Measurements from ENCODE around the gene ERBB2.

DNA sequence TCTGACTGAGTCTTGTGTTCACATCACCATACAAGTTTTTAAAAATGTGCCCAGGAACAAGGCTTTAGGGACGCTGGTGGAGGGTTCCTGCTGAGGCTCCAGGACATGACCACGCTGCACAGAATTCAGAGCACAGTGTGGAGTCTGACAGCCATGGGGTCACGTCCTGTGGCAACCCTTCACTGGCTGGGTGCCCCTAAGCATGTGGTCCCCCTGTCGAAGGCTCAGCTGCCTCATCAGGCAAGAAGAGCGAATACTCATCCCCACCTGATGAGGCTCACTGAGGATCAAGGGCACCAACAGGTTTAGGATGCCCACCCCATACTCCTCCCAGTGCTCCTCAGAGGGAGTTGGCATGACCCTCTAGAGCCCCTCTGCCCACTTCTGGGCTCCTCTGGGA, 25.7 kb upstream of the ERBB2 start:
- TF ChIP-seq, protein P1, sequence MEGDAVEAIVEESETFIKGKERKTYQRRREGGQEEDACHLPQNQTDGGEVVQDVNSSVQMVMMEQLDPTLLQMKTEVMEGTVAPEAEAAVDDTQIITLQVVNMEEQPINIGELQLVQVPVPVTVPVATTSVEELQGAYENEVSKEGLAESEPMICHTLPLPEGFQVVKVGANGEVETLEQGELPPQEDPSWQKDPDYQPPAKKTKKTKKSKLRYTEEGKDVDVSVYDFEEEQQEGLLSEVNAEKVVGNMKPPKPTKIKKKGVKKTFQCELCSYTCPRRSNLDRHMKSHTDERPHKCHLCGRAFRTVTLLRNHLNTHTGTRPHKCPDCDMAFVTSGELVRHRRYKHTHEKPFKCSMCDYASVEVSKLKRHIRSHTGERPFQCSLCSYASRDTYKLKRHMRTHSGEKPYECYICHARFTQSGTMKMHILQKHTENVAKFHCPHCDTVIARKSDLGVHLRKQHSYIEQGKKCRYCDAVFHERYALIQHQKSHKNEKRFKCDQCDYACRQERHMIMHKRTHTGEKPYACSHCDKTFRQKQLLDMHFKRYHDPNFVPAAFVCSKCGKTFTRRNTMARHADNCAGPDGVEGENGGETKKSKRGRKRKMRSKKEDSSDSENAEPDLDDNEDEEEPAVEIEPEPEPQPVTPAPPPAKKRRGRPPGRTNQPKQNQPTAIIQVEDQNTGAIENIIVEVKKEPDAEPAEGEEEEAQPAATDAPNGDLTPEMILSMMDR (conservative IDR thresholded peaks at IDR 0.05; ENCODE audit: low read length) = no peak
- TF ChIP-seq EZH2phosphoT487 (IDR thresholded peaks at IDR 0.05; ENCODE audit: borderline replicate concordance) = no peak
